ENCODE data around the gene PSD4.

Gene PSD4

DNA sequence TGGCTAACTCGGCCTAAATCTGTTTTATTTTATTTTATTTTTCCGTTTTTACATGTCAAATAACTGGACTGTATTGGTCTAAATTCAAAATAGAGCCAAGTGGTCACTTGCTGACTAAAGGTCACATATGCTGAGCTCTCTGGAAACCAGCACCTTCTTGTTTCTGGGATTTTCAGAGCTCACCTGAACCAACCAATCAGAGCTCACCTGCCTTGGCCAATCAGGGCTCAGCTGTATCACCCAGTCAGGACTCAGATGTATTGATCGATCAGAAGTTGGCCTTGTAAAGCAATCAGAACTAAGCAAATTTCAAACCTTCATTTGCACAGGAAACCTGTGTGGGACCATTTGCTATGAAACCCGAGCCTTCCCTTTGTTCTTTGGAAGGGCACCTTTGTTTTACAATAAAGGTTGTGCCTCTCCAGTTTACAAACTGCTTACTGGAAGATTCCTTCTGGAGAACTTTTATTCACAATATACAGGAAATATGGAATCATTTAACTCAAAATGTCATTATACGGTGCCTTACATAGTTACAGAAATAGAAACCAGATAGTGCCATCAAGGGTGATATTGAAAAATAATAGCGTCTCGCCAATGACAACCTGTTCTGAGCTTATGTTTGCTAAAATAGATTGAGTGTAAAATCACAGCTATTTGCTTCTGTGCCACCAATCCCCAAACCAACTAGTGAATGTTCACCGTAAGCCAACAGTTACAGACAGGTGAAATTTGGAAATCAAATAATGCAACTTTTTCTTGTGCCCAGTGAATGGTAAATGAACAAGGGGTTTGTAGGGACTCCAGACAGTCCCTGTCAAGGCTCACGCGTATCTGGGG, 17.3 kb upstream of the PSD4 start:
- POLR2A ChIA-PET = no interaction called here
- no peak for DNase-seq (ENCODE audit: extremely low spot score)

DNA sequence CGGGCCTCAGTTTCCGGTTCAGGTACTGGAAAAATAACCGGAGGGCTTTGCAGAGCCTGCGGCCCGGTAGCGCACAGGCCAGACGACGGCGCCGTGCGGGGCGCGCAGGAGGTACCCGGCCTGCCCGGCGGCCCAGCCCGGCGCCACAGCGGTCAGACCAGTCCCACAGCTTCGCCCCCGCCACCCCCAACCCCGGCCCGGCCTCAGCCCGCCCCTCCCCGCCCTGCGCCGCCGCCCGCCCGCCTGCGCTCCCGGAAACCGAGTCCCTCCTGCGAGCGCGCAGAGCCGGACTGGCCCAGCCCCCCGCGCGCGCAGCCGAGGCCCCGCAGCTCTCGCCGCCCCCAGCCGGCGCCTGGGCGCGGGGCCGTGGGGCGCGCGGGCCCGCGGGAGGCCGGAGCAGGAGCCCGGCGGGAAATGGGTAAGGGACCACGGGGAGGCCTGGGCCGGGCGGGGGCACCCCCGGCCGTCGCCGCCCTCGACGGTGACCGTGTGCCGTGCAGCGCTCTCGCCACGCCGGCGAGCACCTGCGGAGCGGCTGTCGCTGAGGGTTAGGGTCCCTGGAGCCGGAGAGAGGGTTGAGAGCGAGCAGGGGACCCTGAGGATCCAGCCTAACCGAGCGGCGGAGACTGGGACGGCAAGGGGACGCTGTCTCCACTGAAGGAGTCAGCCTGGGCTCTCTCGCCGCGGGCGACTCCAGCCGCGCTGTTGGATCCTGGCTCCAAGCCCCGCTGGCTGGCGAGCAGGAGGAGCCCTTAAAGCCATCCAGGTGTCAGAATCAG, 16.5 kb upstream of the PSD4 start:
- peak; percentile 67 for DNase-seq (ENCODE audit: extremely low spot score)
- ChIA-PET POLR2A (no interaction called here), CTCF (interaction anchor here (1.0 to 6.6 kb wide), 6 partner anchors 9 to 233 kb away, joined by 3 to 77 read pairs (median 4); no protein-coding TSS in a partner anchor)
- TF ChIP-seq, protein P1, sequence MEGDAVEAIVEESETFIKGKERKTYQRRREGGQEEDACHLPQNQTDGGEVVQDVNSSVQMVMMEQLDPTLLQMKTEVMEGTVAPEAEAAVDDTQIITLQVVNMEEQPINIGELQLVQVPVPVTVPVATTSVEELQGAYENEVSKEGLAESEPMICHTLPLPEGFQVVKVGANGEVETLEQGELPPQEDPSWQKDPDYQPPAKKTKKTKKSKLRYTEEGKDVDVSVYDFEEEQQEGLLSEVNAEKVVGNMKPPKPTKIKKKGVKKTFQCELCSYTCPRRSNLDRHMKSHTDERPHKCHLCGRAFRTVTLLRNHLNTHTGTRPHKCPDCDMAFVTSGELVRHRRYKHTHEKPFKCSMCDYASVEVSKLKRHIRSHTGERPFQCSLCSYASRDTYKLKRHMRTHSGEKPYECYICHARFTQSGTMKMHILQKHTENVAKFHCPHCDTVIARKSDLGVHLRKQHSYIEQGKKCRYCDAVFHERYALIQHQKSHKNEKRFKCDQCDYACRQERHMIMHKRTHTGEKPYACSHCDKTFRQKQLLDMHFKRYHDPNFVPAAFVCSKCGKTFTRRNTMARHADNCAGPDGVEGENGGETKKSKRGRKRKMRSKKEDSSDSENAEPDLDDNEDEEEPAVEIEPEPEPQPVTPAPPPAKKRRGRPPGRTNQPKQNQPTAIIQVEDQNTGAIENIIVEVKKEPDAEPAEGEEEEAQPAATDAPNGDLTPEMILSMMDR (IDR thresholded peaks at IDR 0.05; ENCODE audit: control extremely low read depth, extremely low read depth, low read depth, missing control alignments) = no peak

More for the DNA sequence above, 17.3 kb upstream of the PSD4 start:
- TF ChIP-seq, protein P1 (IDR thresholded peaks at IDR 0.05; ENCODE audit: control extremely low read depth, extremely low read depth, low read depth, missing control alignments) = no peak
- CTCF ChIA-PET = interaction anchor here (0.6 to 6.6 kb wide), 10 partner anchors 9 to 234 kb away, joined by 3 to 77 read pairs (median 5); no protein-coding TSS in a partner anchor

DNA sequence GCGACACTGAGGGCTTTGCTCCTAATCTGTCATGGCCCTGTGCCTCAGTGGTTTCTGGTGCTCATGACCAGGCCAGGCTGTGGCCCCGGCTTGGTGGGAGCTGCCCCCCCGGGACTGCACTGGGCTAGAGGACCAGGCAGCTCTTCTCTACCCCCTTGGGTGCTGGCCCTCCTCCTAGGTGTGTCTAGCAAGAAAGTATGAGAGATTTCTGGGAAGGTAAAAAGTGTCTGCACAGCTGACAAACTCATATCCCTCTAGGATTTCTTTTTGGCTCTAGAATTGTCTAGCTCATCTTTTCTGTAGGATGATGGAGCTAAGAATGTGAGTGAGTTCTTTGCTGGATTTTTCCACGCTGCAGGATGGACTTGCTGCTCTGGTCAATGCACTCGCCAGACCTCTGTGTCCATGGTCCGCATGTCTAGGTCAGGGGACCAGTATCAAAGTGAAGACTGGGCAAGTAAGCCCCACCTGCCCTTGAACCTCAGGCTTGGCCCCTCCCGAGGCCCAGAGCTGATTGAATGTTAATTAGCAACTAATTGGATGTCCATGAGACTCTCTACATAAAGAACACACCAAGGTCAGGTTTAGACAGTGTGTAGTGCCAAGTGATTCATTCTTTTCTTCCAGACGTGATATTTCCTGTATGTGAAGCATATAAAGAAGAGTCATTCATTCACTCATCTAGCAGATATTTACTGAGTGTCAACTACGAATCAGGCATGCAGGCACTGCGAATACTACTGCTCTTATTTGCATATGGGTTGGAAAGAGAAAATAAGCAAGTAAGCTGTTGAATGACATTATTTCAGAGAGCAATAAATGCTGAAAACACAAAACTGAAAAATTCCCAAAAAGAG, 15.6 kb upstream of the PSD4 start:
- TF ChIP-seq, protein P1 (IDR thresholded peaks at IDR 0.05; ENCODE audit: control extremely low read depth, extremely low read depth, low read depth, missing control alignments) = no peak
- no peak for DNase-seq (ENCODE audit: extremely low spot score)
- ChIA-PET CTCF (interaction anchor here (0.8 to 6.6 kb wide), 8 partner anchors 8 to 46 kb away, joined by 3 to 77 read pairs (median 4); partner anchors contain the start of gene PSD4), POLR2A (no interaction called here)

DNA sequence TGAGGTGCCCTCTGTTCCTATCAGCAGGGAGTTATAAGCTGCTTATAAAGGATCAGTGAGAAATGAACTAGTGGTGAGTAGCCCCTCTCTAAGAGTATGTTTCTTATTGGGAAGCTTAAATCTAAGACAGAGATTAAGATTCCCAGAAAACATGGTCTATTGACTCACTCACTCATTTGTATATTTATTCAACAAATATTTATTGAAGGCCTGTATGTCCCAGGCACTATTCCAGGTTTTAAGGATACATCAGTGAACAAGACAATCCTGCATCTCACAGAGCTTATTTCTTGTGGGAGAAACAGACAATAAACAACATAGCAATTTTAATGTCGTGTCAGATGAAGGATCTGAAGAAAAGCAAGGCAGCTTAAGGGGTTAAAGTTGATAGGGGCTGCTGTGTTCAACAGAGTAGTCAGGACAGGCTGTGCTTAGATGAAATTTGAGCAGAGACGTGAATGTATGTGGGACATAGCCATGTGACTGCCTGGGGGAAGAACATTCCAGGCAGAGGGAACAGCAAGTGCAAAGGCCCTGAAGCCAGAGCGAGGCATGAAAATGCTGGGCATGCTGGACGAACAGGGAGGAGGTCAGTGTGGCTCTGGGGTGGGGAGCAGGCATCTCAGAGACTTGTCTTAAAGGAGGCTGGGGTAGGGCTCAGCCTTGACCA, 14.8 kb upstream of the PSD4 start:
- CTCF ChIA-PET = interaction anchor here (0.8 to 6.6 kb wide), 7 partner anchors 9 to 45 kb away, joined by 3 to 77 read pairs (median 4); partner anchors contain the start of gene PSD4
- TF ChIP-seq, protein P1 (IDR thresholded peaks at IDR 0.05; ENCODE audit: control extremely low read depth, extremely low read depth, low read depth, missing control alignments) = no peak
- DNase-seq (ENCODE audit: extremely low spot score) = no peak
- POLR2A ChIA-PET = no interaction called here

DNA sequence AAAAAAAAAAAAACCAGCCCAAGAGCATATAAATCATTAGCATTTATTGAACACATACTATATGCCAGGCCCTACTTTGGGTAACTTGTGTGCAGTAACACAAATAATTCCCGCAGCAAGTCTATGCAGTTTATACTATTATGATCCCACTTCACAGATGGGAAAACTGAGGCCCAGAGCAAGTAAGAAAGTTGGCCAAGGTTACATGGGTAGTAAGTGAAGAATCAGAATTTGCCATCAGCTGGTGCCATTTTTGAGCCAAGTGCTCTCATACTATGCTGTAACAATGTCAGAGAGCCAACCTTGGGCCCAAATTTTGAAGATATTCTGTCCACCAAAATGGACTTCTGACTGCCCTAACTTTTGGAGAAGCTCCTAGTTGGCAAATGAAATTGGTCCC, 13.5 kb upstream of the PSD4 start:
- TF ChIP-seq, protein P1 (IDR thresholded peaks at IDR 0.05; ENCODE audit: control extremely low read depth, extremely low read depth, low read depth, missing control alignments) = no peak
- ChIA-PET POLR2A (no interaction called here), CTCF (interaction anchor here (1.2 to 6.6 kb wide), 4 partner anchors 14 to 231 kb away, joined by 3 to 77 read pairs (median 12); partner anchors contain the start of gene PSD4)
- DNase-seq (ENCODE audit: extremely low spot score) = no peak
